GM18867 (cell line): ENCODE results near the gene LOXL3.
"Not testable (repeated sequence)": the region's sequence is repeated elsewhere in the genome, so short reads cannot be mapped to it uniquely, and the experiment has no call there.

ENCODE experiments used
- ATAC-seq: cut with Tn5 transposase; IDR thresholded peaks from one replicate; pipeline ENCODE4 v1.9.1; 2021; ENCODE audit warnings: mild to moderate bottlenecking, moderate library complexity; ENCODE audit not compliant: unreplicated experiment

LOXL3 gene

DNA sequence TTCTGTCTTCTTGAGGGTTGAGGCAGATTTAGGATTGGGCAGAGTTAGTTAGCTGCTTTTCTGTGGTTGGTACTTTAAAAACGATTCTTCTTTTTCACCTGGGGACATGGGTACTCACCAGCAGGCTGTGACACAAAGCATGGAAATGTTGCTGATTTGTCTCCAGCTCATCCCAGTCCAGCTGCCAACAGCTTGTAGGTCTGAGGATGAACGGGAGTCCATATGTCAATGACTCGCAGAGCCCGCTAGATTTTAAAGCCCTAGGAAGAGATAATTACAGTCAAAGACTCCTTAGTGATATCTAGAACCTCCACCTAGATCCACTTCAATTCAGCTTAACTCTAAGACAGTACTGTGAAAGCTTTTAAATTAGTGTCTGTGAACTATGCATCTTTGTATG is 21.6 kb upstream of the LOXL3 start:
- no peak for ATAC-seq

DNA sequence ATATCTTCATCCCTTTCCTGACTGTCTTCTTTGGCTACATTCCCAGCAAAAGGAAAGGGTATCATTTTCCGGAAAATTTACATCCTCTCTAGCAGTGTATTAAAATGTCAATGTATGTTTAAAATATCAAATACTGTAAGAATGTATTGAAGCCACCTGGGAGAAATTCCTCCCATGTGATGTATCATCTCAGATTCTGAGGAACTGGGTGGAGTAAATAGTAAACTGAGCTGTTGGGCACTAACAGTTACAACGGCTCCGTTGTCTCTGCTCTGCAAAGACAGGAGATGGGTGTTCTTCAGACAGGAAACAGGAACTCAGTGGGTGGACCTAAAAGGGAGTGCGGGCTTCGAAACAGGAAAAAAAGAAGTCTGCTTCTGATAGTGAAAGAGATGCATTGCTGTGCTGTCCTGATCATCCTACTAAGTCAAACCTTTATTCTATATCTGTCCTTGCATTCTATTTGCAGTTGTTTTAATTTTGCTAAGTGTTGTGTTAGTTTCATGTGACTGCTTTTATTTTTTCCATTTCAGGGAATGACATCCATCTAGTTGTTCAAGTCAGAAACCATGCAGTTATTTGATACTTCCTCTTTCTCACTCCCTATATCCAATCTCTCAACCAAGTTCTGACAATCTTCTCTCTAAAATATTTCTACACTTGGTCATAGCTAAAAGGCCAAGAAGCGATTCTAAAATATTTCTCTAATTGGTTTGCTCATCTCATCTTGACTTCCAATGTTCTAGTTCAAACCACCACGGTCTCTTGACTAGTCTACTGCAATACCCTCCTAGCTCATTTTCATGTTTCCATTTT is 20.2 kb upstream of the LOXL3 start:
- peak; percentile 39 for ATAC-seq

DNA sequence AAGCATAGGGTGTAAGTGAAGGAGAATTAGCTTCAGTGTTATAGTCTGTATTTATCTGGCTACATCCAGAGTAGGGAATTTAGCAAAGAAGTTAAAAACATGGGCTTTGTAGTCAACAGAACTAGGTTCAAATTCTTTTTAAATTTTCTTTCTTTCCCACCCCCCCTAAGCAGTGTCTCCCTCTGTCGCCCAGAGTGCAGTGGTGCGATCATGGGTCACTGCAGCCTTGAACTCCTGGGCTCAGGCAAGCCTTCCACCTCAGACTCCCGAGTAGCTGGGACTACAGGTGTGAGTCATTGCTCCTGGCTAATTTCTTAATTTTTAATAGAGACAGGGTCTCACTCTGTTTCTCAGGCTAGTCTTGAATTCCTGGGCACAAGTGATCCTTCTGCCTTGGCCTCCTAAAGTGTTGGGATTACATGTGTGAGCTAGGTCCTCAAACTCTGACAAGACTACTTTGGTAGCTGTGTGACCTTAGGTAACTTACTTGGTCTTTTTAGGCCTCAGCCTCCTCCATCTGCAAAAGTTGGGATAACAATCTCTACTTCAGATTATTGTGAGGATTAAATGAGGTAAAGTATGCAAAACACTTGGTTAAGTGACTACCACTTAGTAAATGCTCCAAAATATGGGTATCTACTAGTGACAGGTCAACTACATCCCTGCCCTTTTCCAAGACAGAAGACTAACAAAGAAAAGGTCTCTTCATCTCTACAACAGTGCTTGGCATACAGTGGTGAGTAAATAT is 18.6 kb upstream of the LOXL3 start:
- ATAC-seq, result no peak

DNA sequence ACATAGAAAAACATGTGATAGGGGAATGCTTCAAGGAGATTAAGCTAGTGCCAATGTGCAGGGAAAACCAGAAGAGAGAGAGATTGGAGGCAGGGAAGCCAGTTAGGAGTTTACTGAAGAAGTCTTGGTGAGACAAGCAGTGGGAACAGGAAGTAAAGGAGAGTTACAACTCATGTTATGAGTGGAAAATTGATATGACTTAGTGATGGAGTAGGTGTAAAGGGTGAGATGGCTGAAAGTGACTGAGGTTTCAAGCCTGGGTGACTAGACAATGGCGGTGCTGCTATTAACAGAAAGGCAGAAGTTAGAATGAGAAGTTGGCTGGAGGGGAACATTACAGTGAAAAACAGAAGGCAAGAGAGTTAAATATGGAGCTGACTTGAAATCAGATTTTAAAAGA is 17.3 kb upstream of the LOXL3 start:
- ATAC-seq, result peak; percentile 74

DNA sequence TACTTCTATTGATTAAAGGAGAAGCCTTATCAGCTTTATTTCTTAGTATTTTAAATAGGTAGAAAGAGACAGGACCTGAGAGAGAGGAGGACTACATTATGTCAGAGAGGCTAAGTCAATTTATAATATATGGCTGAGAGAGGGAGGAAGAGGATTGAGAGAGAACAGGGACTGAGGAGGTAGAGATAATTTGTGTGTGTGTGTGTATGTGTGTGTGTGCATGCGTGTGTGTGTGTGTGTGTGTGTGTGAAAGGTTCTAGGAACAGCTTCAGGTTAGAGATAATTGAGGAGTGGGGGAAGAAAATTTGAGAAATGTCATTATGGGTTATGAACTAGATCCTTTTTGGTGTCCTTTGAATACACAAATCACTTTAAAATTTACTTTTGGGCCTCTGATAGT is 15.9 kb upstream of the LOXL3 start:
- ATAC-seq, result no peak

DNA sequence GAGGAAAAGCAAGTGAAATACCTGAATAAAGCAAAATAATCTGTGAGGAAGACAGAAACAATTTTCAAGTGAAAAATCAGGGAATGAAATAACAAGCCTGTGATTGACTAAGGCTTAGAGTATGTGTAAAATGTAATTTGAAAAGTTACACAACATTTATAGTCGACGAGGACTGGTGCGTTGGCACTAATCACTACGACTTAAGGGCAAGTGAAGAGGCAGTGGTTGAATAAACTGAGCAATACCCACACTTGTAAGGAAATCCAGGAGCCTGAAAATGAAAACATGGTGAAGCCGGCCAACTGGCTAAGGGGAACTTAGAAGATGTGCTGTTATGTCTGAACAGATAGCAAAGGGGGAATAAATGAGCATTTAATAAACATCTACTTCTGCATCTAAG is 14.1 kb upstream of the LOXL3 start:
- no peak for ATAC-seq

DNA sequence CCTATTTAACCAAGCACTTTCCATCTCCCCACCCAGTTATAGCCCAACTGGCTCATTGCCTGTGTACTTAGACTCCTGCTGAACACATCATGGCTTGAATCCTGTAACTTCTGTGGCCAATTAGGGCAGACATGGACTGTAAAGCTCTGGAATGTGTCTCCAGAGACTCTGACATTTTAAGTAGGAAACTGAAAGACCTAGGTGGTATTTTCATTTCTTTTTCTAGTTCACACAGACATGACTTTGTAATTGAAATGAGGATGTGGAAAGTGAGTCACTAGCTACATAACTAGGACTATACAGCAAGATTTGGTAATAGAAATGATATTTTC is 13.0 kb upstream of the LOXL3 start:
- no peak for ATAC-seq

DNA sequence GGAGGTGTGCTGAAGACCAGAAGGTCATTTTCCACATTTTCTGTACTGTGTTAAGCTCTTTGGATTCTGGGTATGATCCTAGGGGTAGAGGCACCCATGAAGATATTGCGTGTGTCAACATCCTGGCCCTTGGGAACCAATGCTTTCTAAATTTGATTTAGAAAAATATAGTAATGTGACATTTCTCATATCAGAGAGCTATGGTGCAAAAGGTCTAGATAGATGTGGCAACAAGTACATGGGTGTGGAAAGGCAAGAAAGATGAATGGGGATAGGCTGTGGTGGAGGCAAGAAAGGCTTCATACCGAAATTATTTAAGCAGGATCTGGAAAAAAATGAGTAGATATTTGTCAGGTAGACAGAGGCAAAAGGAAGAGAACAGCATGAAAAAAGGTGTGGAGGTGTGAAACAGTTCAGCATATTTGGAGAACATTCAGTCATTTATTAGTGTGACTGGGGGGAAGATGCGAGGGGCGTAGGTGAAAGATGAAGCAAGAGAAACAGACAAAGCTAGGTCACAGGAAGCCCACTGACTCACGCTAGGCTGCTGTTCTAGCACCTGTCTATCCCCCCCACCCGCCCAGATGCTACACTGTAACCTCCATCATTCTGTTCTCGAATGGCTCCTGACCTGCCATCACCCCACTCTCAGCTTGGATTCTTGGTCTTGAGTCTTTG is 12.5 kb upstream of the LOXL3 start:
- ATAC-seq, result no peak

DNA sequence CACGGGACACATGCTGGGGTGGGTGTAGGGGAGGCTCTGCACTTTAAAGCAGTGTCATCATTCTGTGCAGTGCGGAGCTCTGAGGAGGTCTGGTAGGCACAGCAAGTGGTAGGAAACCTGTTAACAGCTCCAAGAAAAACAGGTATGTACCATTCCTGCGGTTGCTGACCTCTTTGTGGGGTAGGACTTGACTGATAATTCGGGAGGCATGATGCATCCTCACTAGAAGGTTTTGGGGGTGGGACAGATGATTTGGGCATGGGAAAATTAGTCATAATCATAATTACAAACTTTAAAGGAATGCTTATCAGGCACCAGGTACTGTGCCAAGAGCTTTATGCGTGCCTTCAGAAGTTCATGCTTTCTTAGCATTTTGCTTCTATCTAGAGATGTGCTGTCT is 10.5 kb upstream of the LOXL3 start:
- ATAC-seq, result no peak

DNA sequence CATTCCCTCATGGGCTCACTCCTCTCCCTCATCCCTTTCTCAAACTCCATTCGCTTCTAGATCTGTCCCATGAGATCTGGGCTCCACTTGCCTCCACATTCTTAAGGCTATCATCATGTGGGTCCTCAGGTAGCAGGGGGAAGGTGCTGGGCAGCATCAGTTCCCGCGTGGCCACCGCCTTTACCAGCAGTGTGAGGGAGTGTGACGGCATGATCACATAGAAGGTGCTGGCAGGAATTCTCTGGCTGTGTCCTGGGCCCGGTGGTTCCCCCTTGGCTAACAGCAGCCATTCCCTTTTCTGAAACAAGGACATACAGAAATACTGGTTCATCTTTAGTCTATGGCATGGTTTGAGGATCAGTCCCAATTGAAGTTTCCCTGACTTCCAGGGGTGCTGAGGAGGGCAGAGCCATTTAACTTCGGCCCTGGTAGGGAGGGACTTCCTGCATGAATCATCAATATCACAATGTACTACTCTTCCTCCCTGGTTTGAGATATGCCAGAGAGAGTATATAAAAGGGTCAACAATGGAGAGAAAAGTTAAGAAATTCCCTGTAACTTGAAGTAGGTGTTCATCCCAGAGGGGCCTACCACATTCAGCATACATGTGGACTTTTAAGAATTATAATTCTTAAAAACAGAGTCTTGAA is 8.5 kb upstream of the LOXL3 start:
- ATAC-seq, result no peak

DNA sequence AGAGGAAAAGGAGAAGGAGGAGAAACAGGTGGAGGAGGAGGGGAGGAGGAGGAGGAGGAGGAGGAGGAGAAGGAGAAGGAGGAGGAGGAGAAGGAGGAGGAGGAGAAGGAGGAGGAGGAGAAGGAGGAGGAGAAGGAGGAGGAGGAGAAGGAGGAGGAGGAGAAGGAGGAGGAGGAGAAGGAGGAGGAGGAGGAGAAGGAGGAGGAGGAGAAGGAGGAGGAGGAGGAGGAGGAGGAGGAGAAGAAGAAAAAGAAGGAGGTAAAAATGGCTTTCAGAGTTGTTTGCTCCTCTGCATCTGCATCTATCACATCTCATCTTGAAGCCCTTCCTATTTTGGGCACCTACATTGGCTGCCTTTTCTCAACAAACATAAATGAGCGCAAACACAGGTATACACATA is 7.3 kb upstream of the LOXL3 start:
- not testable (repeated sequence) for ATAC-seq

DNA sequence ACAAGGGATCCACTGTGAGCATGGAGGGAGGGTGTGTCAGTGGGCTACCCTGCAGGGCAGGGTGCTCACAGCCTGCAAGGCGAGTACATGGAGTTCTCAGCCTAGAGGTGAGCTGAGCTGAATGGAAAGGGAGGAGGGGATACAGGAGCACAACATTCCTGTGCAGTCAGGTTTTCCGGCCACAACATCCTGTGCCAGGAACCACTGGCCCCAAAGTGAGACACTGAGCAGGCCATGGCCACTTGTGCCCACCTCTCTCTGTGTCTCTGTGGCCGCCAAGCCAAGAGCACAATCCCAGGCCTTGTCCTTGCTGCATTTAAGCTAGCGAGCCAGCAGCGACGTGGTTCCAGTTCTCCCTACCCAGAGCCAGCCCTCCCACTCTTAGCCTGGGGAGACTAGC is 6.8 kb upstream of the LOXL3 start:
- no peak for ATAC-seq

DNA sequence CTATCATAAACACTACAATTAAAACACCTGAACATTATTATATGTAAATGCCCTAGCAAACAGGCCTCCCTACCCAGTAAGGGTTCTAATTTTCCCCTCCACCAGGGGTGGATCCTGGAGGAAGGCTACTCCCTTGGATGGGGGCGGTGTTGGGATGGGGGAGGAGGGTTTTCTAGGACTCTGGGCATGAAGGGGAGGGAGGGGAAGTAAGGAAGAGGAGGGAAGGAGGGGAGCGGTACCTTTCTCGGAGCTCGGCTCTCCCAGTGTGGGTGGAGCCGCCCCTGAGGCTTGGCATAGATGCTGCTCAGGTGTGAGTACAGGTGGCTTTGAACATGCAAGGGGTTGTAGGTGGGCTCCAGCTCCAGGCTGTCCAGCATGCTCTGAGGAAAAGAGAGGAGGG is 6.2 kb upstream of the LOXL3 start:
- no peak for ATAC-seq

DNA sequence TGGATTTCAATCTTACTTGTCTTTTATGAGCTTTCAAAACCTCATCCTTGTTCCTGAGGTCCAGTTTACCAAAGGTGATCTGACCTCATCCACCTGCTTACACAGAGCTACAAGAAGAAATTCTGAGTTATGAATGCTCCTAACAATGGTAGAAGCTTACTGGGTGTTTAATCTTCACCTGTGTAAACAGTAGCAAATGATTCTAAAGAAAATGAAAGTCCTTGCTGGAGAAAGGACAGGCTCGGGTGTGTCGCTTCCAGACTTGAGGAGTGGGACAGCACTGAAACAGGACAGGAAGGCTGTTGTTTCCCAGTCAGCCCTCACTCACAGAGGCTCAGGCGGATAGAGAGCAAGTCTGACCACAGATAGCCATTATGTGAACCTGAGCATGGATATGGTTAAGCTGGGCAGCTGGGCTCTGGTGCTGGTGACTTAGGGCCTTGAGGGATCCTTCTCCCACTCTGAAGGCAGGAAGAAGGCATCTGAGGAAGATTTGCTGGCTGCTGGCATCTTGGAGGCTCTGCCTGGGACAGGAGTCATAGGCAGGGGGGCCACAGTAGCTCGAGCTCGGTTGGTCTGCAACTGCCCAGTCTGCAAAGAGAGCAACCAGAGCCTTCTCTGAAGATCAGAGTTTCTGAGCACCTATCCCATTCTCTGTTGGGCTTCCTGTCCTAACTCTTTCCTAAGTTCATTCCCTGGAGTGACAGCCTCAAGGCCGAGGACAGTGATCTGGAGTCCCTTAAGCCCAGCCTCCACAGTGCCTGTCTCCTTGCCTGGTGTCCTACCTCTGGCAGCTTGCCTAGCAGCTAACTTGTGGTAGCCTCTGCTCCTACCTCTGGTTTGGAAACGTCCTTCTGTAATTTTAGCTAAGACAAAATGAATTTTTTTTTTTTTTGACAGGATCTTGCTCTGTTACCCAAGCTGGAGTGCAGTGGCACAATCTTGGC is 4.8 kb upstream of the LOXL3 start:
- no peak for ATAC-seq

DNA sequence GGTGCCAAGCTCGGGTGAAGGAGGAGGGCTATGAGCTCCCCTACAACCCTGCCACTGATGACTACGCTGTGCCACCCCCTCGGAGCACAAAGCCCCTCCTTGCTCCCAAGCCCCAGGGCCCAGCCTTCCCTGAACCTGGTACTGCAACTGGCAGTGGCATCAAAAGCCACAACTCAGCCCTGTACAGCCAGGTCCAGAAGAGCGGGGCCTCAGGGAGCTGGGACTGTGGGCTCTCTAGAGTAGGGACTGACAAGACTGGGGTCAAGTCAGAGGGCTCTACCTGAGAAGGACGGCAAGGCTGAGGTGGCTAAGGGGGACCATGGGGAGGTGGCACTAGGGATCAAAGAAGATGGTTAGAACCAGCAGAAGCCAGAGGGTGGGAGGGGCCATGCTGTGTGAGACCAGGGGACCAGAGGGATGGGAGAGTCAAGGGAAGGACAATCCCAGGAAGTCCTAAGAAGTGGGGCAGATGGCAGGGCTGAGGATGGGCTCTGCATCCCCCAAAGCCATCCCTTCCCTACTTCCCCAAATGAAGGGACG is 3.2 kb upstream of the LOXL3 start:
- ATAC-seq, result no peak

DNA sequence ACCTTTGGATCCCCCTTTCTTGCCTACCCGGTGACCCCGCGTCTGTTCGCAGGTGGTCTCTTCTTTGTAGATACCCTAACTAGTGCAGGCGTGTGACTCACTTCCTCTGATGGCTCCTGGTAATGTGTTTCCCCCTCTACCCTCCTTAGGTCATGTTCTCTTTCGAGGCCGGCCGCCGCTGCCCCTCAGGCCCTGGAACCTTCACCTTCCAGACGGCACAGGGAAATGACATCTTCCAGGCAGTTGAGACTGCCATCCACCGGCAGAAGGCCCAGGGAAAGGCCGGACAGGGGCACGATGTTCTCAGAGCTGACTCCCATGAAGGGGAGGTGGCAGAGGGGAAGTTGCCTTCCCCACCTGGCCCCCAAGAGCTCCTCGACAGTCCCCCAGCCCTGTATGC is 2.4 kb upstream of the LOXL3 start:
- no peak for ATAC-seq

DNA sequence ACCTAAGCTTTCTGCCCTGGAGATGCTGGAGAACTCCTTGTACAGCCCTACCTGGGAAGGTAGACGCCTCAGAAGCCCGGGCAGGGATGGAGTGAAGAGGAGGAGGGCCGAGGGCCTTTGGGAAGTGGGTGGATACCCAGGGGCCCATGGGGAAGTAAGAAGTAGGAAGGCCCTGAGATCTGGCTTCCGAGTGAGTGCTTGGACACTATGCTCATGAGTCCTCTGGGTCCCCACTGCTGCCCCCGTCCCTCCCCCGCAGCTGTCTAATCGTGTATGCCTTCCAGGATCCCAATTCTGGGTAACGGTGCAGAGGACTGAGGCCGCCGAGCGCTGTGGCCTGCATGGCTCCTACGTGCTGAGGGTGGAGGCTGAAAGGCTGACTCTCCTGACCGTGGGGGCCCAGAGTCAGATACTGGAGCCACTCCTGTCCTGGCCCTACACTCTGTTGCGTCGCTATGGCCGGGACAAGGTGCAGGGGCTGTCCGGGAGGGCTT is 1.9 kb upstream of the LOXL3 start:
- no peak for ATAC-seq

DNA sequence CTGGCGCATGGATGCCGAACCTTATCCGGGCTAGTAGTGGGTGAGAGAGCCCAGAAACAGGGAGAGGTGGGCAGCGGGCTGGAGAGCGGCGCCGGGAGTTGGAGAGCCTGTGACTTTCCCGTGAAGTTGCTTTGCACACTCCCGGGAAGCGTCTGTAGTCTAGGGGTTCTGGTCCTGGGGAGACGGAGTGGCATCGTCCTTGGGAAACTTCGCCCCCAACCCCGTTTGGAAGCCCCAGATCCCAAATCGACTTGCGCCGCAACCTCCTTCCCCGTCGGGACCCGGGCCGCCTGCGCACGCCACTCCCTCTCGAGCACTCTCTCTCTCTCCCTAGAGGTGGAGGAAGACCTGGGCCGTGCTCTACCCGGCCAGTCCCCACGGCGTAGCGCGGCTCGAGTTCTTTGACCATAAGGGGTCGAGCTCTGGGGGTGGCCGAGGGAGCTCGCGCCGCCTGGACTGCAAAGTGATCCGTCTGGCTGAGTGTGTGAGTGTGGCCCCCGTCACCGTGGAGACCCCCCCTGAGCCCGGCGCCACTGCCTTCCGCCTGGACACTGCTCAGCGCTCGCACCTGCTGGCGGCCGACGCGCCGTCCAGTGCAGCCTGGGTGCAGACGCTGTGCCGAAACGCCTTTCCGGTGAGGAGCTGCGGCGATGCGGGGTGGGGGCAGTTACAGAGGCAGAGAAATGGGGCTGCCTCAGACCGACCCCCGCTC is 1.2 kb upstream of the LOXL3 start:
- peak; percentile 46 for ATAC-seq
